HG02623 (cell line): ENCODE results near the gene EYS.
"Not testable (repeated sequence)": the region's sequence is repeated elsewhere in the genome, so short reads cannot be mapped to it uniquely, and the experiment has no call there.

Experiments
- ATAC-seq: cut with Tn5 transposase; IDR thresholded peaks from one replicate; pipeline ENCODE4 v1.9.1; 2021; ENCODE audit warnings: moderate library complexity; ENCODE audit not compliant: unreplicated experiment

Gene EYS

GRCh38 chr6:63774961-63775360, 1932.1 kb downstream of the EYS start:
- no peak for ATAC-seq

- ATAC-seq, result no peak
Observed at GRCh38 chr6:63773200-63773599, 1933.8 kb downstream of the EYS start.

GRCh38 chr6:63765828-63766227, 1941.2 kb downstream of the EYS start:
- no peak for ATAC-seq

- ATAC-seq, result no peak
Observed at GRCh38 chr6:63764318-63764916, 1942.6 kb downstream of the EYS start.

GRCh38 chr6:63760199-63760598, 1946.8 kb downstream of the EYS start:
- no peak for ATAC-seq

- no peak for ATAC-seq
Observed at GRCh38 chr6:63759605-63760105, 1947.4 kb downstream of the EYS start.

GRCh38 chr6:63757826-63758225, 1949.2 kb downstream of the EYS start:
- no peak for ATAC-seq

- not testable (repeated sequence) for ATAC-seq
Observed at GRCh38 chr6:63757275-63757674, 1949.8 kb downstream of the EYS start.

- ATAC-seq, result no peak
Observed at GRCh38 chr6:63750400-63750799, 1956.6 kb downstream of the EYS start.

- ATAC-seq, result no peak
Observed at GRCh38 chr6:63745784-63746183, 1961.2 kb downstream of the EYS start.

GRCh38 chr6:63744810-63745209, 1962.2 kb downstream of the EYS start:
- ATAC-seq, result no peak

- no peak for ATAC-seq
Observed at GRCh38 chr6:63743691-63744090, 1963.3 kb downstream of the EYS start.

GRCh38 chr6:63742060-63742459, 1965.0 kb downstream of the EYS start:
- ATAC-seq, result no peak

- no peak for ATAC-seq
Observed at GRCh38 chr6:63740709-63741108, 1966.3 kb downstream of the EYS start.

GRCh38 chr6:63739094-63739687, 1967.8 kb downstream of the EYS start:
- no peak for ATAC-seq

GRCh38 chr6:63738190-63738589, 1968.8 kb downstream of the EYS start:
- not testable (repeated sequence) for ATAC-seq

- no peak for ATAC-seq
Observed at GRCh38 chr6:63734923-63735322, 1972.1 kb downstream of the EYS start.

- no peak for ATAC-seq
Observed at GRCh38 chr6:63732336-63732735, 1974.7 kb downstream of the EYS start.

- ATAC-seq, result no peak
Observed at GRCh38 chr6:63731930-63732329, 1975.1 kb downstream of the EYS start.

GRCh38 chr6:63730311-63730710, 1976.7 kb downstream of the EYS start:
- no peak for ATAC-seq

GRCh38 chr6:63724721-63725120, 1982.3 kb downstream of the EYS start:
- ATAC-seq, result no peak

GRCh38 chr6:63721181-63721580, 1985.8 kb downstream of the EYS start:
- no peak for ATAC-seq

- peak; percentile 51 for ATAC-seq
Observed at GRCh38 chr6:63716169-63716568, 1990.9 kb downstream of the EYS start.
